ENCODE data around the gene TMEM271.

The TMEM271 gene

DNA sequence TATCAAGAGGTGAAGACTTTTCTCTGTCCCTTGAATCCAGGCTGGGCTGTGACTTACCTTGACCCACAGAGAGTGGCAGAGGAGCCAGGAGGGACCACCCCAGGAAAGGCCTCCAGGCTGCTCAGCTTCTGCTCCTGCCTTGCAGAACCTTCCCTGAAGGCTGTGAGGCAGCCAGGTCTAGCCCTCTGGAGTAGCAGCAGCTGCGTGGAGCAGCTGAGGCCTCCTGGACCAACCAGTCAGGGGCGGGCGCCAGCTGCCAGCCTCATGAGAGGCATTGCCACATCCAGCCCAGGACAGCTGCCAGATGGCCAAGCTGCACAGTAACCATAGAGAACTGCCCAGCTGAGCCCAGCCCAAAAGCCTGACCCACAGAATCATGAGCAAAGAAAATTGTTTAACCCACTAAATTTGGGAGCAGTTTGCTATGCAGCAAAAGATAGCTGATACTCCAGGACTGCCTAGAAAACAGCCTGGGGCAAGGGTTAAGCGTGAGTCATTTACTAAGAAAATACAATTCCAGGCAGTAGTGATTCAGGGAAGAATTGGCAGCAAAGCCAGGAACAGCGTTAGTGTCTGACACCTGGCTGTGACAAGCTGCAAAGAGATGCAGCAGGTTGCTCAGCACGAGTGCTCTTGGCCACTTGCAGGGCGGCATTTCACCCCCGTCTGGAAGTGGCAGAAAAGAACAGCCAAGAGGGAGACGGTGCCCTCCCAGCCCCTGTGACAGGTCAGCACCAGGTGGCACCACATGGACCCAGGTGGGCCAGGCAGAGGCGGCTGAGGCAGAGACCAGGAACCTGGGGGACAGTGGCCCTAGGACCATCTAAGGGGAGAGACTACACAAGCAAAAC lies 34.5 kb upstream of the TMEM271 start:
- Histone ChIP-seq H3K27me3 (ENCODE audit: insufficient read depth, low read length) (no peaks in the 10 kb centered on the region), H3K27ac (ENCODE audit: low read depth, low read length, poor library complexity, severe bottlenecking) (no peak overlapping the region), H3K9me3 (ENCODE audit: low read length) (no peaks in the 10 kb centered on the region), H3K9me2 (ENCODE audit: low read depth, low read length) (no peaks in the 10 kb centered on the region), H3K36me3 (ENCODE audit: insufficient read depth, low read length) (no peaks in the 10 kb centered on the region; the same call in 1 of the 2 replicates), H3K4me1 (ENCODE audit: insufficient read depth, low read length, severe bottlenecking) (no peaks in the 10 kb centered on the region), H3K4me3 (ENCODE audit: low read depth, low read length, poor library complexity, severe bottlenecking) (no peak overlapping the region), H3F3A (ENCODE audit: insufficient read depth, low read length) (no peaks in the 10 kb centered on the region), H4K20me1 (ENCODE audit: insufficient read depth, low read length) (no peaks in the 10 kb centered on the region), H3K9ac (ENCODE audit: low read length) (no peak overlapping the region), H3K4me2 (ENCODE audit: low read length) (no peak overlapping the region), H3K79me2 (ENCODE audit: insufficient read depth, low read length) (no peaks in the 10 kb centered on the region), H2AFZ (ENCODE audit: low read length) (no peak overlapping the region)
- TF ChIP-seq EZH2 (IDR thresholded peaks at IDR 0.05; ENCODE audit: borderline replicate concordance, low read length): no peak
- TF ChIP-seq, protein P1, sequence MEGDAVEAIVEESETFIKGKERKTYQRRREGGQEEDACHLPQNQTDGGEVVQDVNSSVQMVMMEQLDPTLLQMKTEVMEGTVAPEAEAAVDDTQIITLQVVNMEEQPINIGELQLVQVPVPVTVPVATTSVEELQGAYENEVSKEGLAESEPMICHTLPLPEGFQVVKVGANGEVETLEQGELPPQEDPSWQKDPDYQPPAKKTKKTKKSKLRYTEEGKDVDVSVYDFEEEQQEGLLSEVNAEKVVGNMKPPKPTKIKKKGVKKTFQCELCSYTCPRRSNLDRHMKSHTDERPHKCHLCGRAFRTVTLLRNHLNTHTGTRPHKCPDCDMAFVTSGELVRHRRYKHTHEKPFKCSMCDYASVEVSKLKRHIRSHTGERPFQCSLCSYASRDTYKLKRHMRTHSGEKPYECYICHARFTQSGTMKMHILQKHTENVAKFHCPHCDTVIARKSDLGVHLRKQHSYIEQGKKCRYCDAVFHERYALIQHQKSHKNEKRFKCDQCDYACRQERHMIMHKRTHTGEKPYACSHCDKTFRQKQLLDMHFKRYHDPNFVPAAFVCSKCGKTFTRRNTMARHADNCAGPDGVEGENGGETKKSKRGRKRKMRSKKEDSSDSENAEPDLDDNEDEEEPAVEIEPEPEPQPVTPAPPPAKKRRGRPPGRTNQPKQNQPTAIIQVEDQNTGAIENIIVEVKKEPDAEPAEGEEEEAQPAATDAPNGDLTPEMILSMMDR (IDR thresholded peaks at IDR 0.05; ENCODE audit: low read length): no peak

GRCh38 chr4:609400-610050 lies 33.4 kb upstream of the TMEM271 start:
- Histone ChIP-seq H3K9me2 (ENCODE audit: low read depth, low read length) (no peaks in the 10 kb centered on the region), H3K4me2 (ENCODE audit: low read length) (no peak overlapping the region), H2AFZ (ENCODE audit: low read length) (no peak overlapping the region), H3K9me3 (ENCODE audit: low read length) (no peaks in the 10 kb centered on the region), H3K27me3 (ENCODE audit: insufficient read depth, low read length) (no peaks in the 10 kb centered on the region), H3K79me2 (ENCODE audit: insufficient read depth, low read length) (no peaks in the 10 kb centered on the region), H3K27ac (ENCODE audit: low read depth, low read length, poor library complexity, severe bottlenecking) (no peak overlapping the region), H3K4me1 (ENCODE audit: insufficient read depth, low read length, severe bottlenecking) (peaks cover 2% of the 10 kb centered on the region), H4K20me1 (ENCODE audit: insufficient read depth, low read length) (no peaks in the 10 kb centered on the region), H3F3A (ENCODE audit: insufficient read depth, low read length) (no peaks in the 10 kb centered on the region), H3K4me3 (ENCODE audit: low read depth, low read length, poor library complexity, severe bottlenecking) (no peak overlapping the region), H3K9ac (ENCODE audit: low read length) (no peak overlapping the region), H3K36me3 (ENCODE audit: insufficient read depth, low read length) (no peaks in the 10 kb centered on the region; the same call in 1 of the 2 replicates)
- TF ChIP-seq, protein P1 (IDR thresholded peaks at IDR 0.05; ENCODE audit: low read length): no peak
- no peak for TF ChIP-seq EZH2 (IDR thresholded peaks at IDR 0.05; ENCODE audit: borderline replicate concordance, low read length)

GRCh38 chr4:608236-608635 lies 32.1 kb upstream of the TMEM271 start:
- H3K9ac ChIP-seq (ENCODE audit: low read length): no peak overlapping the region
- H3K4me1 ChIP-seq (ENCODE audit: insufficient read depth, low read length, severe bottlenecking): peaks cover 15% of the 10 kb centered on the region
- no peak overlapping the region for H2AFZ ChIP-seq (ENCODE audit: low read length)
- H3K36me3 ChIP-seq (ENCODE audit: insufficient read depth, low read length): no peaks in the 10 kb centered on the region; the same call in 1 of the 2 replicates
- no peaks in the 10 kb centered on the region for H3K79me2 ChIP-seq (ENCODE audit: insufficient read depth, low read length)
- H3K9me3 ChIP-seq (ENCODE audit: low read length): no peaks in the 10 kb centered on the region
- TF ChIP-seq EZH2 (IDR thresholded peaks at IDR 0.05; ENCODE audit: borderline replicate concordance, low read length): no peak
- TF ChIP-seq, protein P1 (IDR thresholded peaks at IDR 0.05; ENCODE audit: low read length): no peak
- H4K20me1 ChIP-seq (ENCODE audit: insufficient read depth, low read length): no peaks in the 10 kb centered on the region
- no peak overlapping the region for H3K4me3 ChIP-seq (ENCODE audit: low read depth, low read length, poor library complexity, severe bottlenecking)
- no peaks in the 10 kb centered on the region for H3K27me3 ChIP-seq (ENCODE audit: insufficient read depth, low read length)
- H3K27ac ChIP-seq (ENCODE audit: low read depth, low read length, poor library complexity, severe bottlenecking): no peak overlapping the region
- H3K9me2 ChIP-seq (ENCODE audit: low read depth, low read length): no peaks in the 10 kb centered on the region
- no peaks in the 10 kb centered on the region for H3F3A ChIP-seq (ENCODE audit: insufficient read depth, low read length)
- no peak overlapping the region for H3K4me2 ChIP-seq (ENCODE audit: low read length)
